ENCODE data around the gene TBC1D22A. TPM values are rescaled to one million over a fixed set of nuclear protein-coding genes. Genes with fewer than 3 reads are reported as not detected.

Gene TBC1D22A
- total RNA-seq, 6 experiments from 2014 or later = 10.9 to 18.1 (median 14.0) TPM

- TF ChIP-seq POLR2A (IDR thresholded peaks at IDR 0.05) (no peak), CTCF (IDR thresholded peaks at IDR 0.05) (no peak)
- intact Hi-C loops (cut with DNase I) = no loop called here
- peak overlapping the region; percentile 12 to 90 (median 52) for H3K27ac ChIP-seq
- peaks cover 0 to 80% (median 44%) of the 10 kb centered on the region in 4 donors for H3K4me1 ChIP-seq
- H3K4me3 ChIP-seq = peak overlapping the region in 2 of 3 donors; percentile 82 to 86
- ATAC-seq (no peak), DNase-seq (peak in 1 of 3 donors; percentile 43)
- no peaks in the 10 kb centered on the region for H3K9me3 ChIP-seq
- WGBS (ENCODE audit: insufficient coverage, low coverage, low lambda C conversion rate, missing lambda C conversion rate) = 31% methylated on average over 2 of the region's 13 CpGs
- H3K36me3 ChIP-seq = peaks cover 0 to 2% (median 0%) of the 10 kb centered on the region in 4 donors
- H3K27me3 ChIP-seq = no peaks in the 10 kb centered on the region
These were observed 26.5 kb upstream of the TBC1D22A start for GRCh38 chr22:46735747-46736608.

- no peaks in the 10 kb centered on the region for H3K27me3 ChIP-seq
- ATAC-seq = no peak
- intact Hi-C loops (cut with DNase I) = no loop called here
- no peak for DNase-seq
- peak overlapping the region; percentile 82 to 86 (median 86) for H3K4me3 ChIP-seq
- 16% methylated on average over 7 of the region's 8 CpGs for WGBS (ENCODE audit: insufficient coverage, low coverage, low lambda C conversion rate, missing lambda C conversion rate)
- H3K27ac ChIP-seq = peak overlapping the region; percentile 73 to 90 (median 87)
- H3K4me1 ChIP-seq = peaks cover 0 to 82% (median 42%) of the 10 kb centered on the region in 4 donors
- TF ChIP-seq POLR2A (IDR thresholded peaks at IDR 0.05) (no peak), CTCF (IDR thresholded peaks at IDR 0.05) (no peak)
- no peaks in the 10 kb centered on the region for H3K9me3 ChIP-seq
- H3K36me3 ChIP-seq = peaks cover 0 to 2% (median 0%) of the 10 kb centered on the region in 4 donors
These were observed 25.7 kb upstream of the TBC1D22A start for GRCh38 chr22:46736705-46737104.

- no peaks in the 10 kb centered on the region for H3K9me3 ChIP-seq
- peak in 2 of 3 donors; percentile 61 to 68 for DNase-seq
- intact Hi-C loops (cut with DNase I) = no loop called here
- 0% methylated on average over 14 of the region's 53 CpGs for WGBS (ENCODE audit: insufficient coverage, low coverage, low lambda C conversion rate, missing lambda C conversion rate)
- H3K4me3 ChIP-seq = peak overlapping the region; percentile 82 to 86 (median 86)
- peak; percentile 0 to 19 (median 8) for ATAC-seq
- peaks cover 0 to 2% (median 0%) of the 10 kb centered on the region in 4 donors for H3K36me3 ChIP-seq
- no peaks in the 10 kb centered on the region for H3K27me3 ChIP-seq
- H3K27ac ChIP-seq = peak overlapping the region; percentile 73 to 90 (median 87)
- TF ChIP-seq POLR2A (IDR thresholded peaks at IDR 0.05) = no peak
- no peak for TF ChIP-seq CTCF (IDR thresholded peaks at IDR 0.05)
- H3K4me1 ChIP-seq = peaks cover 0 to 76% (median 38%) of the 10 kb centered on the region in 4 donors
These were observed 25.1 kb upstream of the TBC1D22A start for GRCh38 chr22:46737105-46737975.

GRCh38 chr22:46737976-46738646 lies 24.3 kb upstream of the TBC1D22A start, which contains the start of gene CERK:
CERK (minus strand) TSS chr22:46738252; CDS start chr22:46738148, 104 bp downstream.
- intact Hi-C loops (cut with DNase I) = no loop called here
- H3K27ac ChIP-seq = peak within 1 kb of the TSS; percentile 73 to 90 (median 87)
- DNase-seq (peak; percentile 78 to 86 (median 83)), ATAC-seq (peak; percentile 58 to 77 (median 67))
- H3K4me3 ChIP-seq = peak within 1 kb of the TSS; percentile 82 to 86 (median 86)
- WGBS (ENCODE audit: insufficient coverage, low coverage, low lambda C conversion rate, missing lambda C conversion rate) = 0% methylated on average over 35 of the region's 99 CpGs
- H3K9me3 ChIP-seq = no peaks in the 10 kb centered on the region
- peaks cover 0 to 2% (median 0%) of the 10 kb centered on the region in 4 donors for H3K36me3 ChIP-seq
- no peaks in the 10 kb centered on the region for H3K27me3 ChIP-seq
- TF ChIP-seq CTCF (IDR thresholded peaks at IDR 0.05) = peak in 1 of 4 donors; percentile 4
- peak; percentile 84 for TF ChIP-seq POLR2A (IDR thresholded peaks at IDR 0.05)
- H3K4me1 ChIP-seq = peaks cover 0 to 69% (median 35%) of the 10 kb centered on the region in 4 donors

Data from right lobe of liver (tissue), 6 donors.